GM12878 (cell line): Measurements from ENCODE around the gene GABRR3. TPM values are rescaled to one million over a fixed set of nuclear protein-coding genes. Genes with fewer than 3 reads are reported as not detected.

Source experiments
- ATAC-seq: fragments of 200-7000 bp; cut with Tn5 transposase; 3 replicates; pipeline ENCODE4 v1.9.1; 2020; ENCODE audit warnings: mild to moderate bottlenecking, moderate library complexity
- BruUV-seq: library from RNA; stranded (reverse); fragments of 400-500 nt; replicated peaks from 2 replicates; lab custom pipeline; 2021; lab: Mats Ljungman, UMichigan
- CTCF ChIA-PET: fragments of 300-600 bp; sonication (Branson Sonifier 250); formaldehyde crosslinking; extraction: SDS; loops from one replicate; lab custom pipeline; 2021; ENCODE audit warnings: inconsistent platforms; lab: Yijun Ruan, JAX
- POLR2A ChIA-PET: fragments of 350-600 bp; formaldehyde crosslinking; extraction: SDS; loops from one replicate; lab custom pipeline; 2021; ENCODE audit warnings: inconsistent platforms; lab: Charles Lee
- RAD21 ChIA-PET: fragments of 300-600 bp; sonication (Branson Sonifier 250); formaldehyde crosslinking; loops from one replicate; lab custom pipeline; 2023; ENCODE audit warnings: antibody characterized with exemption; ENCODE audit not compliant: unreplicated experiment; lab: Charles Lee
- SMC1A ChIA-PET: fragments of 300-600 bp; sonication (Branson Sonifier 250); formaldehyde crosslinking; loops from one replicate; lab custom pipeline; 2023; ENCODE audit not compliant: unreplicated experiment, uncharacterized antibody; lab: Charles Lee
- DNase-seq: peaks from one replicate; pipeline ENCODE4 v3.0.0-alpha.2; 2011; ENCODE audit warnings: low read depth, low spot score
- FAIRE-seq: peaks from 3 replicates; lab custom pipeline; 2011; peaks lifted over from hg19 to GRCh38; lab: Jason Lieb, UNC
- H2AFZ ChIP-seq: 2 replicates; pipeline ENCODE4 v1.6.0; 2011; ENCODE audit warnings: low read depth, low read length, control low read depth; ENCODE audit not compliant: control insufficient read depth
- H3K27ac ChIP-seq: 2 replicates; pipeline ENCODE4 v1.5.1; 2011; ENCODE audit warnings: control low read depth; ENCODE audit not compliant: control insufficient read depth, insufficient read depth
- H3K27me3 ChIP-seq, 2 experiments: replicated peaks in 1 of 2; 2 replicates each; pipeline versions ENCODE4 v1.6.0 to v1.6.1; 2011; ENCODE audit warnings: low read length in 1 of 2; ENCODE audit not compliant: control insufficient read depth in 2 of 2, insufficient read depth in 2 of 2
- H3K36me3 ChIP-seq, 2 experiments: 2 replicates each; pipeline ENCODE4 v1.5.1; 2011; ENCODE audit warnings: low read length in 1 of 2; ENCODE audit not compliant: control insufficient read depth in 2 of 2, insufficient read depth in 2 of 2
- H3K4me1 ChIP-seq: 2 replicates; pipeline ENCODE4 v1.6.1; 2011; ENCODE audit warnings: mild to moderate bottlenecking, low read length, moderate library complexity, mixed read lengths; ENCODE audit not compliant: control insufficient read depth, insufficient read depth
- H3K4me2 ChIP-seq: 2 replicates; pipeline ENCODE4 v1.6.0; 2011; ENCODE audit warnings: control low read depth; ENCODE audit not compliant: control insufficient read depth, insufficient read depth
- H3K4me3 ChIP-seq: fragments of 200-600 bp; sonication (generic); 2 replicates; pipeline ENCODE4 v1.5.1; 2016
- H3K79me2 ChIP-seq: 2 replicates; pipeline ENCODE4 v1.6.0; 2011; ENCODE audit warnings: low read length; ENCODE audit not compliant: control insufficient read depth, insufficient read depth
- H3K9ac ChIP-seq: 2 replicates; pipeline ENCODE4 v1.8.0; 2011; ENCODE audit warnings: low read length, control low read depth, mixed read lengths; ENCODE audit not compliant: control insufficient read depth, insufficient read depth
- H3K9me3 ChIP-seq: replicated peaks from 3 replicates; pipeline ENCODE4 v1.5.1; 2011; ENCODE audit warnings: mild to moderate bottlenecking, low read length; ENCODE audit not compliant: control insufficient read depth, insufficient read depth
- H4K20me1 ChIP-seq: 2 replicates; pipeline ENCODE4 v1.6.0; 2011; ENCODE audit not compliant: control insufficient read depth, insufficient read depth
- ATF7 ChIP-seq: fragments of 450-650 bp; IDR thresholded peaks from 2 replicates; pipeline ENCODE4 v1.6.1; 2016; ENCODE audit warnings: low read depth, mild to moderate bottlenecking
- BHLHE40 ChIP-seq, 2 experiments: fragments of 450-650 bp in 1 of 2; IDR thresholded peaks; 2 replicates each; pipeline ENCODE4 v1.6.1; 2011 to 2017; ENCODE audit warnings: low read depth in 2 of 2, borderline replicate concordance in 1 of 2, improper control_type of control experiment in 1 of 2, low read length in 1 of 2, mild to moderate bottlenecking in 1 of 2
- CHD2 ChIP-seq: IDR thresholded peaks from 2 replicates; pipeline ENCODE4 v1.6.1; 2011; ENCODE audit warnings: low read depth, low read length, improper control_type of control experiment, borderline replicate concordance
- JUND ChIP-seq: IDR thresholded peaks from 2 replicates; pipeline ENCODE4 v1.6.1; 2012; ENCODE audit warnings: low read depth, mild to moderate bottlenecking, low read length, improper control_type of control experiment, moderate library complexity
- MEF2A ChIP-seq: IDR thresholded peaks from 2 replicates; pipeline ENCODE4 v1.6.1; 2011; ENCODE audit warnings: low read depth, mild to moderate bottlenecking, low read length, moderate library complexity; ENCODE audit not compliant: insufficient read depth
- MYB ChIP-seq: fragments of 150-350 bp; IDR thresholded peaks from 2 replicates; pipeline ENCODE4 v1.6.1; 2014; ENCODE audit warnings: mild to moderate bottlenecking, low read depth, low read length, borderline replicate concordance
- PAX8 ChIP-seq: fragments of 450-650 bp; IDR thresholded peaks from 2 replicates; pipeline ENCODE4 v1.6.1; 2017; ENCODE audit warnings: mild to moderate bottlenecking, moderate library complexity
- RBBP5 ChIP-seq: fragments of 200-600 bp; sonication (generic); conservative IDR thresholded peaks from 2 replicates; pipeline ENCODE4 v1.6.1; 2016
- RFX5 ChIP-seq: IDR thresholded peaks from 2 replicates; pipeline ENCODE4 v1.6.1; 2011; ENCODE audit warnings: low read depth, low read length, improper control_type of control experiment
- SIN3A ChIP-seq: IDR thresholded peaks from 2 replicates; pipeline ENCODE4 v1.6.1; 2012; ENCODE audit warnings: low read depth, low read length, improper control_type of control experiment
- ZNF207 ChIP-seq: fragments of 450-650 bp; IDR thresholded peaks from 2 replicates; pipeline ENCODE4 v1.6.1; 2014; ENCODE audit warnings: antibody characterized with exemption, mild to moderate bottlenecking, borderline replicate concordance
- WGBS: methylation state at CpG from one replicate; pipeline ENCODE4 v1.1.6; 2016; ENCODE audit warnings: low lambda C conversion rate; ENCODE audit not compliant: insufficient replicate concordance, insufficient coverage; ENCODE audit errors: missing lambda C conversion rate; 5-methylcytosine and 5-hydroxymethylcytosine counted together
- in situ Hi-C: fragments of 300-500 bp; cut with MboI; formaldehyde crosslinking; loops from 9 replicates; pipeline ENCODE4 v1.14.3; 2018; ENCODE audit warnings: mixed read lengths
- intact Hi-C: fragments of 100-400 bp; cut with micrococcal nuclease; formaldehyde crosslinking; loops from one replicate; pipeline ENCODE4 v1.14.2; 2022; ENCODE audit not compliant: unreplicated experiment
- polyA plus RNA-seq, 11 experiments: library from polyadenylated mRNA; depleted of rRNA in 4 of 11; unstranded in 6 of 11; stranded (reverse) in 5 of 11; fragments of >200 nt; fragmentation: Nextera tagmentation in 4 of 11; fragmentation: Illumina TruSeq in 1 of 11; extraction: Ambion mirVana in 4 of 11; extraction: Trizol in 1 of 11; gene quantifications; 1 replicate in 1 of 11; 2 replicates in 10 of 11; pipeline versions ENCODE4 v1.2.1 to v1.2.3, GENCODE V29; 2011 to 2016; ENCODE audit warnings: inconsistent platforms in 2 of 11, missing spikeins in 2 of 11, low read depth in 1 of 11
- total RNA-seq, 4 experiments: library from RNA; depleted of rRNA in 3 of 4; stranded (reverse); fragments of >200 nt in 3 of 4; fragmentation: Illumina TruSeq in 1 of 4; extraction: Trizol in 1 of 4; gene quantifications; 2 replicates each; pipeline versions ENCODE4 v1.2.1 to v1.2.3, GENCODE V29; 2013 to 2021
- TF ChIP-seq, protein P1 (sequence below): IDR thresholded peaks from 2 replicates; pipeline ENCODE4 v1.6.1; 2011; ENCODE audit warnings: borderline replicate concordance, low read depth, mild to moderate bottlenecking, moderate library complexity, low read length; ENCODE audit not compliant: insufficient read depth, poor library complexity, severe bottlenecking
- TF ChIP-seq, protein P2 (sequence below): fragments of 450-650 bp; IDR thresholded peaks from 2 replicates; pipeline ENCODE4 v1.6.1; 2017; ENCODE audit warnings: mild to moderate bottlenecking, low read depth, inconsistent platforms; ENCODE audit not compliant: poor library complexity, severe bottlenecking

The GABRR3 gene
- total and polyA plus RNA-seq, 10 of the 15 experiments (the other 5 are each of a cell fraction or from before 2014, with no cell fraction given), result not detected

DNA sequence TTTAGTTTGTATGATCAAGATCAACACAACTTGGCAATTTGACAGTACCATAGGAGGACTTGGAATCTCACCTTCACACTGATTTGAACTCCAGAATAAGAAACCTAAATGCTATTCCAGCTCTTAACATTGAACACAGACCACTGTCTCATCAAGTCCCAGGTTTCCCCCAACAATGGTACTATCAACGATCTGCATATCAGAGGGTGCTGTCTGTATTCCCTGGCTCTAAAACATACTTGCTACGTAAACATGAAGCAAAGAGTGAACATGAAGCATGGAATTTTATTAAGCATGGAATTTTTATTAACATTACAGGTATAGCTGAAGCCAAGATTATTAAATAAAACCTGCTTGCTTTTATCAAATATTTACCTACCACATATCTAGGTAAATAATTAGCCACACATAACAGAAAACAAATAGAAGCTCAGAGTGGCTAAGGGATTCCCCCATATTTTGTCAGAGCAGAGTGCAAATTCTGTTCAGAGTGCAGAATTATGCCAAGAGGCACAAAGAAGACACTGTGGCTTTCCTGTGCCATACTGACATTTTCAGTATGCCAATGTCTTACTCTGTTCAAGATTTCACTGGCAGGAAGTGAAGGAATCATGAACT lies 40.7 kb downstream of the GABRR3 start:
- ChIA-PET SMC1A (no interaction called here), RAD21 (interaction anchor here (0.7 kb wide), 1 partner anchor 226 kb away, joined by 3 read pairs; no protein-coding TSS in a partner anchor), CTCF (no interaction called here), POLR2A (interaction anchor here (1.0 kb wide), 1 partner anchor 14 kb away, joined by 5 read pairs; no protein-coding TSS in a partner anchor)
- Histone ChIP-seq H3K4me2 (no peak overlapping the region), H3K9ac (no peak overlapping the region), H3K4me3 (no peak overlapping the region), H4K20me1 (no peaks in the 10 kb centered on the region), H3K27me3 (no peaks in the 10 kb centered on the region), H3K36me3 (no peaks in the 10 kb centered on the region), H3K79me2 (no peaks in the 10 kb centered on the region), H3K9me3 (no peaks in the 10 kb centered on the region), H3K4me1 (0 out of 2 replicates have a peak, but pooled peaks cover 5% of the 10 kb centered on the region), H3K27ac (no peak overlapping the region), H2AFZ (no peak overlapping the region)
- DNase-seq (no peak), ATAC-seq (no peak), FAIRE-seq (no peak)
- in situ Hi-C loops, result no loop called here
- intact Hi-C loops, result no loop called here
- no TSS peak for BruUV-seq
- WGBS, result 2% methylated on average over 2 of the region's 2 CpGs
- TF ChIP-seq, protein P1, sequence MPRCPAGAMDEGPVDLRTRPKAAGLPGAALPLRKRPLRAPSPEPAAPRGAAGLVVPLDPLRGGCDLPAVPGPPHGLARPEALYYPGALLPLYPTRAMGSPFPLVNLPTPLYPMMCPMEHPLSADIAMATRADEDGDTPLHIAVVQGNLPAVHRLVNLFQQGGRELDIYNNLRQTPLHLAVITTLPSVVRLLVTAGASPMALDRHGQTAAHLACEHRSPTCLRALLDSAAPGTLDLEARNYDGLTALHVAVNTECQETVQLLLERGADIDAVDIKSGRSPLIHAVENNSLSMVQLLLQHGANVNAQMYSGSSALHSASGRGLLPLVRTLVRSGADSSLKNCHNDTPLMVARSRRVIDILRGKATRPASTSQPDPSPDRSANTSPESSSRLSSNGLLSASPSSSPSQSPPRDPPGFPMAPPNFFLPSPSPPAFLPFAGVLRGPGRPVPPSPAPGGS, result no peak

DNA sequence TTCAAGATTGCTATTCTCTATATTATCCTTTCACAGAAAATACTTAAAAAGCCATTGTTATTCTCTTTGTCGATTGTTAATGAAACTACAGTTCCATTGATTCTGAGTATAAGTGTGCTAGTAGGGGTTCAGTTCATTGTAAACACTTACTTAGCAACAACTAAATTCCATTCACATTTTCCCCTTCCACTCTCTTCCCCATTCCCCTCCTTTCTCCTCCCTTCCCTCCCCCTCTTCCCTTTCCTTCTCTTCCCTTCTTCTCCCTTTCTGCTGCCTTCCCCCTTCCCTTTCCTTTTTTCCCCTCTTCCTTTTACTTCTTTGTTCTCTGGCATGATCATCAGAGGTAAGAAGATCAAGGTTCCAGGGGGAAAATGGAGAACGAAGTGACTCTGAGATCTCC lies 41.6 kb downstream of the GABRR3 start:
- SMC1A ChIA-PET, result interaction anchor here (0.6 kb wide), 1 partner anchor 40 kb away, joined by 3 read pairs; no protein-coding TSS in a partner anchor
- in situ Hi-C loops, result no loop called here
- H3K27me3 ChIP-seq, result no peaks in the 10 kb centered on the region
- TF ChIP-seq CHD2 (no peak), RBBP5 (no peak), SIN3A (no peak), PAX8 (no peak), ZNF207 (no peak), JUND (no peak), MEF2A (no peak), ATF7 (no peak), RFX5 (no peak), BHLHE40 (IDR thresholded peaks at IDR 0.05; ENCODE audit: borderline replicate concordance in 1 of 2, low read depth in 2 of 2, low read length in 1 of 2) (no peak), MYB (no peak)
- TF ChIP-seq, protein P2, sequence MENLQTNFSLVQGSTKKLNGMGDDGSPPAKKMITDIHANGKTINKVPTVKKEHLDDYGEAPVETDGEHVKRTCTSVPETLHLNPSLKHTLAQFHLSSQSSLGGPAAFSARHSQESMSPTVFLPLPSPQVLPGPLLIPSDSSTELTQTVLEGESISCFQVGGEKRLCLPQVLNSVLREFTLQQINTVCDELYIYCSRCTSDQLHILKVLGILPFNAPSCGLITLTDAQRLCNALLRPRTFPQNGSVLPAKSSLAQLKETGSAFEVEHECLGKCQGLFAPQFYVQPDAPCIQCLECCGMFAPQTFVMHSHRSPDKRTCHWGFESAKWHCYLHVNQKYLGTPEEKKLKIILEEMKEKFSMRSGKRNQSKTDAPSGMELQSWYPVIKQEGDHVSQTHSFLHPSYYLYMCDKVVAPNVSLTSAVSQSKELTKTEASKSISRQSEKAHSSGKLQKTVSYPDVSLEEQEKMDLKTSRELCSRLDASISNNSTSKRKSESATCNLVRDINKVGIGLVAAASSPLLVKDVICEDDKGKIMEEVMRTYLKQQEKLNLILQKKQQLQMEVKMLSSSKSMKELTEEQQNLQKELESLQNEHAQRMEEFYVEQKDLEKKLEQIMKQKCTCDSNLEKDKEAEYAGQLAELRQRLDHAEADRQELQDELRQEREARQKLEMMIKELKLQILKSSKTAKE, result no peak

More for the DNA sequence above, 41.6 kb downstream of the GABRR3 start:
- H3K4me2 ChIP-seq, result no peak overlapping the region
- H2AFZ ChIP-seq, result no peak overlapping the region
- H4K20me1 ChIP-seq, result no peaks in the 10 kb centered on the region
- BruUV-seq, result no TSS peak
- no peak overlapping the region for H3K27ac ChIP-seq
- H3K4me3 ChIP-seq, result no peak overlapping the region
- ChIA-PET CTCF (interaction anchor here (0.6 to 1.4 kb wide), 2 partner anchors 8 to 579 kb away, joined by 3 read pairs; no protein-coding TSS in a partner anchor), RAD21 (interaction anchor here (1.5 kb wide), 1 partner anchor 29 kb away, joined by 4 read pairs; no protein-coding TSS in a partner anchor), POLR2A (interaction anchor here (0.6 to 0.8 kb wide), 2 partner anchors 22 to 377 kb away, joined by 3 to 4 read pairs; no protein-coding TSS in a partner anchor)
- H3K36me3 ChIP-seq, result no peaks in the 10 kb centered on the region
- intact Hi-C loops, result no loop called here
- 39% methylated on average over 2 of the region's 2 CpGs for WGBS
- H3K79me2 ChIP-seq, result no peaks in the 10 kb centered on the region
- ATAC-seq, result no peak
- FAIRE-seq, result no peak
- no peak overlapping the region for H3K9ac ChIP-seq
- DNase-seq, result no peak
- 0 out of 2 replicates have a peak, but pooled peaks cover 5% of the 10 kb centered on the region for H3K4me1 ChIP-seq
- no peaks in the 10 kb centered on the region for H3K9me3 ChIP-seq
